T follicular helper cell (primary cell): ENCODE measurements around the gene TMEM163.

Source experiments
- DNase-seq: peaks from one replicate; pipeline ENCODE4 v3.0.0-alpha.2; 2020; ENCODE audit warnings: low read depth

TMEM163 gene

DNA sequence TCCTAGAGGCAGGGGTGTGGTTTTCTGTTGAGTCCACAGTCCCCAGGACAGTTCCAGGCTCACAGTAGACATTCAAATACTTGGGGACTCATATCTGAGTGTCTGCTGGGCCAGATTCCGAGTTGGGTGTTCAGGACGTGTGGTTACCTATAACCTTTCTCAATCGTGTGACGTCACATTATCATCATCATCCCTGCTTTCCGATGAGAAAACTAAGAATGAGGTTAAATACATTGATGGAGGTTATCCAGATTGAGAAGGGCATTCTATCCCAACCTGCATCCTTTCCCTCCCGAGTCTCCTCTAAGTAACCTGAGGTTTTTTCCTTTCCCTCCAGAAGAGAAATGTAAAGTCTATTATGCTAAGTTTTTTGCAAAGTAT is 260.3 kb downstream of the TMEM163 start:
- DNase-seq = no peak

- no peak for DNase-seq
Measured at GRCh38 chr2:134457765-134458472, 260.9 kb downstream of the TMEM163 start.

- no peak for DNase-seq
Measured at GRCh38 chr2:134457353-134457752, 261.4 kb downstream of the TMEM163 start.

GRCh38 chr2:134455426-134455825 is 263.4 kb downstream of the TMEM163 start:
- no peak for DNase-seq

DNA sequence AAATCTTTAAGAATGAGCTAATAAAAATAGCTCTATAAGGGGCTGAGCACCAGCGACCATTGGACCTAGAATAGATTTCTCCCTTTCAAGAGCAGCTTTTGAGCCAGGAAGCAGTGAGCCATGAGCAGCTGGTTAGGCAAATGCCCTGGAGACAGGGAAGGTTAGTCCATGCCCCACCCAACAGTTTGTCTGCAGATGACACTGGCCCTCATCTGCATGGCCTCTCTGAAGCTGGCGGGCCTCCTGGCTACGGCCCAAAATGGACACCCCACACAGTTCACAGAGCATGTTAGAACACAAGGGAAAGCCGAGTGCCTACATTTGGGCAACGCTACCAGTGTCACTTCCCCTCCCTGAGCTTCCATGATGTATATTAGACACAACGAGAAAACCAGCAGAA is 263.9 kb downstream of the TMEM163 start:
- DNase-seq = no peak

DNA sequence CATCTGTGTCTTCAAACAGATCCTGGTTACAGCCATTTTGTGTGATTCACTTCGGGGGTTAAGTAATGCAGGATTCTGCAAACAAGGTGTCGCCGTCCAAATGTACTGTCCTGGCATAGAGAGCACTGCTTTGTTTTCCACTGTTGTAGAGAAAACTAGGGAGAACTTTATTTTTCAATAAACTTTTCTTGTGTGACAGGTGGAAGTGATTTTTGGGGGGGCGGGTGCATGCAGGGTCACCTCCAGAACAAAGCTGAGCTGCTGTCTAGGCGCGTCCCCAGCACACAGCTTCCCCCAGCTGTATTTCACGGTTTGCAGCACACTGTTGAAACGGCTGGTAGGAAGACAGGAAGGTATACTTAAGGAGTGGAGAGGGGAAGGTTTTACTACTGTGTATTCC is 264.4 kb downstream of the TMEM163 start:
- DNase-seq = no peak

DNA sequence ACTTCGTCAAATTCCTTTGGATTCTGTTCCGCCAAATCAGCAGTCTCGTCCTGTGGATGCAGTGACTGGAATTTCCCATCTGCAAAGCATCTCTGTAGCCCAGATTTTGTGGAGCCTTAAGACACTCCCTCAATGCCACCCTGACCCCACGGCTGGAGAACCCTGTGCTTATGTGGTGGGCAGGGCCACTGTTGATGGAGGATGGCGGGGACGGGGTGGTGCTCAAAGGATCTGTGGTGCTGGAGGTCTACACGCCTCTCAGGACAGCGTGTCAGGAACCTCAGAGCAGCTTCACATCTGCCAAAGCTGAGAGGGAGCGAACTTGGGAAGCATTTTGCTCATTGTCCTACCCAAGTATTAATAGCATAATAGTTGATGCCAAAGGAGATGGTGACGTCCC is 264.8 kb downstream of the TMEM163 start:
- DNase-seq = no peak

GRCh38 chr2:134453476-134453875 is 265.3 kb downstream of the TMEM163 start:
- no peak for DNase-seq

DNA sequence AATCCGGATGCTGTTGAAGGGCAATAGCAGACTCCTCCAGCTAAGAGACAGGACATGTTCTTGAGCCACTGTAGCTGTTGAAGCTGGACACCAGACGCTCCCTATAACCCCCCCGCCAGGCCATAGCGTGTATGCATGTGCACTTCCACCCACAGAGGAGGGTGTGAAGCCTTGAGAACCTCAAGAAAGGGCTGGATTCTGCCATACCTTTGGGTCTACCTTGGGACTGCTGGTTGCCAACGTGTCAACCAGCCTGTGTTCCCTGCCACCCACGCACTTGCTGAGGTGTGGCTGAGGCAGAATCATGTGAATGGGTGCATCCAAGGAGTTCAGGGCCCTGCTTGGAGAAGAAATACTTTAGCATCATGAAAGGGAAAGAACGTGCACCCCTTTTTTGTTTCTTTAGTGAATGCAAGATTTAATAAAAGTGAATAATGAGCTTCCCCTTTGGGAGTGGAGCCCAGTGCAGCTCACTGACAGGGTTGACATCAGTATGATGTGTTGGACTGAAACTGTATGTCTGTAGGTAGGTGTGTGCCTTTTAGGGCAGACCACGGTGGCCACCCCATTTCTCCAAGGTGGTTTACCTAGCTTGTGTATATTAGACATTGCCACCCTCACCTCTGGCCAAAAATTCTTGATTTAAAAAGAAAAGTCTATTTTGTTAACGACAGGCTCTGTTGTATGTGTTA is 266.6 kb downstream of the TMEM163 start:
- no peak for DNase-seq

DNA sequence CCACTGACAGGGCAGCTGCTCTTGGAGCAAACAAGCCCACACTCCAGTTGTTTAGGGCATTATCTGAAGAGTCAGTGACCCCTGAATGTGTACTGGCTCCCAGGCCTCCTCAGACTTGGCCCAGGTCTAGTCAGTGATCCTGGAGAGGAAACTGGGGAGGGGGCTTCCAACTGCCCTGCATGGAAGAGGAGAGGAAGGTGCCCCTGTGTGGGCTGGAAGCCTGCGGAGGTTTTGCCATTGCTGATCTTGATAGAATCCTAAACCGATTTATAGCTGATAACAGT is 267.5 kb downstream of the TMEM163 start:
- no peak for DNase-seq

DNA sequence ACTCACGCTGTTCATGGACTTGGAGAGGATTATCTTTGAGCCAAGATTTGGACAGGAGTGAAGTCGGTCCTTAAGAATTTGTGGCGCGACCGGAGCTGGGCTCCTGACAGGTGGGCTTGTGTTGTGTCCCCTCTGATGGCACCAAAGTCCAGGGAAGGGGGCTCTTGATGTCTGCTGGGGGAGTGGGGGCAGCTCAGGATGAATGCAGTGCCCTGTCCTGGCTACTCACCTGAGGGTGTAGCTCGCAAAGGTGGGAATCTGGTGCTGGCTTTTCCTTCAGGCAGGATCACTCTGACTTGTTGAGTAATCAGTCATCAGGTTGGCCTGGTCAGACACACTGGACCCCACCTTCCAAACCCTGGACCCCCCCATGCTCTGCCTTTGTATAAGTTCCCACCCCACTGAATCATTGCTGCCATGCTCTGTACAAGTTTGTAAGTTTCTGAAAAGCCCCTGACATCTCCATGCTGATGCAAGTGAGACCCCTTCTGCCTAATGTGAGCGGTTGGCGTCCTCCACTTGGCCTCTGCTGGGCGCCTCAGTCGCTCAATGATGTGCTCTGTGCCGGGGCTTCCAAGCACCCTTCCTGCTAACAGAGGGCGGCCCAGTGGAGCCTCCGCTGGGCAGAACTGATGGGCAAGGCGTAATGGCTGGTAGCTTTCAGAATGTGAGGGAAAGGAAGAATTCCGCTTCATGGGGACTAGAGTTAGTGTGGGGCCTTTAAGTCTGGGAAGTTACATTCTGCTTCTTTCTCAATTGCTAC is 268.9 kb downstream of the TMEM163 start:
- no peak for DNase-seq

- DNase-seq = no peak
Measured at GRCh38 chr2:134449157-134449556, 269.6 kb downstream of the TMEM163 start.

GRCh38 chr2:134448650-134449049 is 270.1 kb downstream of the TMEM163 start:
- DNase-seq = no peak

- DNase-seq = no peak
Measured at GRCh38 chr2:134447669-134448068, 271.1 kb downstream of the TMEM163 start.

- DNase-seq = no peak
Measured at GRCh38 chr2:134446383-134447017, 272.3 kb downstream of the TMEM163 start.

DNA sequence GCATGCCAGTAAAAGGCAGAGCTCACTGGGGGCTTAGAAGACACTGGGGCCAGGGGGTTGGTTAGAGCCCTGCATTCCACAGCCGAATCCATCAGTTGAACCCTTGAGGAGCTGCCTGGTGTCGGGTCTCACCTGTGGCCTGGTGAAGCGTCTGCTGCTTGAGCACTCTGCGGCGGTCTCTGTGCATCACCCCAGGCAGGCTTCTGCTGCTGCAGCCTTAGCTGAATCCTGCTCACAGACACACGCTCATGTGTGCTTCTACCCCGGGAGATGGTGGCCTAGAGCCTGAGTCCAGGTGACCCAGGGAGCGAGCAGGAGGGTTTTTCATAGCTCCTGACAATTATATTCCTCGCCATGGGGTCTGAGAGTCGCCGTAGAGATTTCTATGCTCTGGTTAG is 272.8 kb downstream of the TMEM163 start:
- DNase-seq = no peak

DNA sequence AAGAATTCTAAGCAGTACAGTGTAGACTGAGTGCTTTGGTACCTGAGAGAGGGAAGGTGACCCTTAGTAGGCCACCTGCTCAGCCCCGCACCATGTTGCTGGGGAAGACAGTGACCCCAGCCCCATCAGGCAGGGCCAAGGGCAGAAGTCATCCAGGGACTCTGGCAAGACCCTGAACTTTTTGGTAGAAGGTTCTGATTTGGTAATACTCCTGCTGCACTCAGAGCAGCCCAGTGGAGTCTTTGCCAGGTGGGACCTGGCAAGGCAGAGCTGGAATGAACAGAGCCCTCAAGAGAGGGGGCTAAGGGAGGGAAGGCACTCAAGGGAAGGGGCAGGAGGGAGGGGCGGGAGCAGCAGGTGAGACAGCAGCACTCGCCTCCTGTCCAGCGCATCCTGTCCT is 273.7 kb downstream of the TMEM163 start:
- DNase-seq = no peak

DNA sequence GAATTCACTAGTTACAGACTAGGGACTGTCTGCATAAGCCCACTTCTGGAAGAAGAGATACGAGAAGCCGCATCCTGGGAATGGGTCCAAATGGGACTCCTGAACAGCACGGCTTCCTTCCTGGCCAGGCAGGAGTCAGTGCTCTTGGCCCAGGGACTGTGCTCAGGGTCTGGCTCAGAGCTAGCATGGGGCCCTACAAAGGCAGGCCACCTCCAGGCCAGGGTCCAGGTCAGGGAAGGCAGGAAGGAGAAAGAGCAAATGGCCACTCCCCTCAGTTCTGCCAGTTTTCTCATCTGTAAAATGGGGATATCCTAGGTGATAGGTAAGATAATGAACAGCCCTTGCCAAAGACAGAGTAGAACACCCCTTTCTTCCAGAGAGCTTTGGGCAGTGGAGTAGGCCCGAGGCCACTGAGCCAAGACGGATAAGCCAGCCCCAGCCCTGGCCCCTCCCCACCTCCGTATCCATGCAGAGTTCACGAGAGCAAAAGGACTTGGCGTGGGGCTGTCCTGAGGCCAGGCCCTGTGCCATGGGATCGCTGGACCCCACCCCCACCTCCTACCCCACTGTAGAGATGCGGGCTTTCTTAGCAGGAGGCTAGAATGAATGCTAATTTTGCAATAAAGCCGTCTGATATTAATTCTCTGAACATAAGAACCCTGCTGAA is 274.9 kb downstream of the TMEM163 start:
- DNase-seq = no peak

DNA sequence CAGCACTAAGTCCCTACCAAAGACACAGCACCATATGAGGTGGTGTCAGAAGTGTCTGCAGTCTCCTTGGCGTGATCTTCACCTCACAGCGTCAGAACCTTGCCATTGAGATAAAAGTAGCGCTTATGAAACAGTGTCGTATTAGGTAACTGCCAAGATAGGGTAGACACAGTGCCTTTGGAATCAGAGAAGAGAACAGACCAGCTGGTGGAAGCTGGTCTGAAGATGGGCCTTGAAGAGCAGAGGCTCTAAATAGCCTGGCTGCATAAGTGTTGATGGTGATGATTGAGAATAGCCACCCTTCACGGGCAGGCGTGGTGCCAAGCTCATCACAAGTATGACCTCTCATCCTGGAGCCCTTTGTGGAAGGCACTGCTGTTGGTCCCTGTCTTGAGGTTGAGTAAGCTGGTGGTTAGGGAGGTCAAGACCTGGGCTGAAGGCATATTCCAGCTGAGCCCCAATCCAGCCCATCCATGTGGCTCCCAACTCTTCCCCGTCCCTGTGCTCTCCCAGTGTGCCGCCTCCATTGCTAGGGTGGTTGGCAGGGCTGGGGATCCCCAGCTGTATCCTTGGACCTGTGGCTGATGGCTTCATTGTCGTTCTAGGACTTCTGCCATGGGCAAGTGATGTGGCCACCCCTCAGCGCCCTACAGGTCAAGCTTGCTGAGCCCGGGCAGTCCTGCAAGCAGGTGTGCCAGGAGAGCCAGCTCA is 277.5 kb downstream of the TMEM163 start:
- no peak for DNase-seq

GRCh38 chr2:134440336-134440909 is 278.4 kb downstream of the TMEM163 start:
- no peak for DNase-seq

- no peak for DNase-seq
Measured at GRCh38 chr2:134438371-134438770, 280.4 kb downstream of the TMEM163 start.
